ENCODE measurements around the gene ATP8A2. TPM values are rescaled to one million over a fixed set of nuclear protein-coding genes. Genes with fewer than 3 reads are reported as not detected.

ATP8A2 gene
- total RNA-seq, 2 donors from 2014 or later: 0.23 to 6.1 TPM

GRCh38 chr13:25345576-25345975 is 26.2 kb upstream of the ATP8A2 start:
- no peaks in the 10 kb centered on the region for H3K9me3 ChIP-seq
- no peak for DNase-seq (ENCODE audit: low spot score)
- H3K27me3 ChIP-seq (replicated peaks; ENCODE audit: insufficient read depth): no peaks in the 10 kb centered on the region
- intact Hi-C loops (cut with DNase I): no loop called here
- TF ChIP-seq POLR2AphosphoS5 (IDR thresholded peaks at IDR 0.05): no peak
- no peak for TF ChIP-seq POLR2A (IDR thresholded peaks at IDR 0.05)
- TF ChIP-seq CTCF (IDR thresholded peaks at IDR 0.05): no peak
- WGBS: 88% methylated on average over 2 of the region's 2 CpGs
- H3K27ac ChIP-seq: no peak overlapping the region
- no peak overlapping the region for H3K4me3 ChIP-seq
- no peaks in the 10 kb centered on the region for H3K4me1 ChIP-seq (replicated peaks)
- no peaks in the 10 kb centered on the region for H3K36me3 ChIP-seq

- Histone ChIP-seq H3K27me3 (replicated peaks; ENCODE audit: insufficient read depth) (no peaks in the 10 kb centered on the region), H3K4me1 (replicated peaks) (no peaks in the 10 kb centered on the region), H3K36me3 (no peaks in the 10 kb centered on the region), H3K4me3 (no peak overlapping the region), H3K27ac (no peak overlapping the region), H3K9me3 (no peaks in the 10 kb centered on the region)
- intact Hi-C loops (cut with DNase I): no loop called here
- 78% methylated on average over 2 of the region's 2 CpGs for WGBS
- DNase-seq (ENCODE audit: low spot score): no peak
- TF ChIP-seq POLR2AphosphoS5 (IDR thresholded peaks at IDR 0.05): no peak
- TF ChIP-seq CTCF (IDR thresholded peaks at IDR 0.05): no peak
- TF ChIP-seq POLR2A (IDR thresholded peaks at IDR 0.05): no peak
Observed at GRCh38 chr13:25347151-25347550, 24.6 kb upstream of the ATP8A2 start.

GRCh38 chr13:25351404-25351803 is 20.4 kb upstream of the ATP8A2 start:
- TF ChIP-seq CTCF (IDR thresholded peaks at IDR 0.05) (no peak), POLR2A (IDR thresholded peaks at IDR 0.05) (no peak), POLR2AphosphoS5 (IDR thresholded peaks at IDR 0.05) (no peak)
- Histone ChIP-seq H3K9me3 (no peaks in the 10 kb centered on the region), H3K27ac (no peak overlapping the region), H3K4me3 (no peak overlapping the region), H3K27me3 (replicated peaks; ENCODE audit: insufficient read depth) (no peaks in the 10 kb centered on the region), H3K36me3 (no peaks in the 10 kb centered on the region), H3K4me1 (replicated peaks) (no peaks in the 10 kb centered on the region)
- intact Hi-C loops (cut with DNase I): no loop called here
- no peak for DNase-seq (ENCODE audit: low spot score)
- 96% methylated on average over 1 of the region's 1 CpG for WGBS

- Histone ChIP-seq H3K4me1 (replicated peaks) (no peaks in the 10 kb centered on the region), H3K4me3 (no peak overlapping the region), H3K27me3 (replicated peaks; ENCODE audit: insufficient read depth) (no peaks in the 10 kb centered on the region), H3K27ac (no peak overlapping the region), H3K9me3 (no peaks in the 10 kb centered on the region), H3K36me3 (no peaks in the 10 kb centered on the region)
- WGBS: 64% methylated on average over 3 of the region's 3 CpGs
- no peak for DNase-seq (ENCODE audit: low spot score)
- intact Hi-C loops (cut with DNase I): no loop called here
- no peak for TF ChIP-seq CTCF (IDR thresholded peaks at IDR 0.05)
- no peak for TF ChIP-seq POLR2AphosphoS5 (IDR thresholded peaks at IDR 0.05)
- no peak for TF ChIP-seq POLR2A (IDR thresholded peaks at IDR 0.05)
Observed at GRCh38 chr13:25352230-25352629, 19.5 kb upstream of the ATP8A2 start.

- H3K4me1 ChIP-seq (replicated peaks): no peaks in the 10 kb centered on the region
- no peaks in the 10 kb centered on the region for H3K36me3 ChIP-seq
- 65% methylated on average over 4 of the region's 4 CpGs for WGBS
- DNase-seq (ENCODE audit: low spot score): no peak
- no peaks in the 10 kb centered on the region for H3K9me3 ChIP-seq
- H3K27ac ChIP-seq: no peak overlapping the region
- intact Hi-C loops (cut with DNase I): no loop called here
- TF ChIP-seq POLR2AphosphoS5 (IDR thresholded peaks at IDR 0.05): no peak
- TF ChIP-seq POLR2A (IDR thresholded peaks at IDR 0.05): no peak
- TF ChIP-seq CTCF (IDR thresholded peaks at IDR 0.05): no peak
- no peaks in the 10 kb centered on the region for H3K27me3 ChIP-seq (replicated peaks; ENCODE audit: insufficient read depth)
- H3K4me3 ChIP-seq: no peak overlapping the region
Observed at GRCh38 chr13:25352806-25353205, 19.0 kb upstream of the ATP8A2 start.
